Thoracic aorta (tissue), 2 donors: ENCODE results near the gene AUTS2. TPM values are rescaled to one million over a fixed set of nuclear protein-coding genes. Genes with fewer than 3 reads are reported as not detected.

Experiments used
- ATAC-seq: fragments of 150-250 bp; one replicate; pipeline ENCODE4 v1.8.0; 2017; ENCODE audit warnings: low read depth; ENCODE audit not compliant: insufficient number of reproducible peaks, low FRiP score
- DNase-seq: peaks from one replicate; pipeline ENCODE4 v3.0.0-alpha.2; 2020; ENCODE audit warnings: low spot score
- H3K27ac ChIP-seq, 2 donors: fragments of 200-600 bp; sonication (generic); 1 replicate in 1 of 2; 2 replicates in 1 of 2; pipeline ENCODE4 v1.5.1; 2016; ENCODE audit warnings: mild to moderate bottlenecking in 2 of 2, moderate library complexity in 2 of 2
- H3K27me3 ChIP-seq: fragments of 200-600 bp; sonication (generic); replicated peaks from 2 replicates; pipeline ENCODE4 v1.6.0; 2016; ENCODE audit warnings: mild to moderate bottlenecking; ENCODE audit not compliant: insufficient read depth
- H3K36me3 ChIP-seq: fragments of 200-600 bp; sonication (generic); one replicate; pipeline ENCODE4 v1.5.1; 2016
- H3K4me1 ChIP-seq, 2 donors: fragments of 200-600 bp; sonication (generic); 1 replicate in 1 of 2; 2 replicates in 1 of 2; pipeline versions ENCODE4 v1.5.1 to v1.6.0; 2016; ENCODE audit warnings: low read depth in 2 of 2, mild to moderate bottlenecking in 1 of 2; ENCODE audit not compliant: control insufficient read depth in 1 of 2
- H3K4me3 ChIP-seq: fragments of 200-600 bp; sonication (generic); 2 replicates; pipeline ENCODE4 v1.5.1; 2016; ENCODE audit warnings: mild to moderate bottlenecking
- H3K9me3 ChIP-seq: fragments of 200-600 bp; sonication (generic); 2 replicates; pipeline ENCODE4 v1.5.1; 2016
- total RNA-seq, 2 donors: library from RNA; depleted of rRNA; stranded (reverse); fragments of >200 nt; gene quantifications; one replicate each; pipeline versions ENCODE4 v1.1.0 to v1.2.3, GENCODE V29; 2016
- TF ChIP-seq, protein P1 (sequence below): fragments of 200-600 bp; sonication (generic); IDR thresholded peaks from one replicate; pipeline ENCODE4 v1.5.1; 2019; ENCODE audit warnings: antibody characterized with exemption

AUTS2 gene
- total RNA-seq, 2 donors from 2014 or later = 49.4 to 101 TPM

DNA sequence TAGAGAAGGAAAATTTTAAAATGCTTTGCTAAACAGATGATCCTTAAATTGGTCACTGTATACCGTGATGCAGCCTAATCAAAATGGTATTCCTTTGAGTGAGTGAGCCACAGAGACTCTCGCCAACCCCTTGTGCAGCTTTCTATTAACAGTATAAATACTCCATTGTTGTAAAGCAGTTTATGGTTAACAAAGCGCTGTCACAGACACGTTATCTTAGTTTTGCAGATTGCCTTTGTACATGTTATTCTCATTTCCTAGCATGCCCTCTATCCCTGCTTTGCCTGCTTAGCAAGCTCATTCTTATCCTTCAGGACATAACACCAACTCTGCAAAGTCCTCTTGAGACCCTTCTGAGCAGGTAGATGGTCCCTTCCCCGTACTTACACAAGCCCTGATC is 694.4 kb downstream of the AUTS2 start:
- Histone ChIP-seq H3K4me3 (no peak overlapping the region), H3K9me3 (no peaks in the 10 kb centered on the region), H3K4me1 (no peaks in the 10 kb centered on the region), H3K27ac (no peak overlapping the region), H3K27me3 (no peaks in the 10 kb centered on the region), H3K36me3 (no peaks in the 10 kb centered on the region)
- TF ChIP-seq, protein P1, sequence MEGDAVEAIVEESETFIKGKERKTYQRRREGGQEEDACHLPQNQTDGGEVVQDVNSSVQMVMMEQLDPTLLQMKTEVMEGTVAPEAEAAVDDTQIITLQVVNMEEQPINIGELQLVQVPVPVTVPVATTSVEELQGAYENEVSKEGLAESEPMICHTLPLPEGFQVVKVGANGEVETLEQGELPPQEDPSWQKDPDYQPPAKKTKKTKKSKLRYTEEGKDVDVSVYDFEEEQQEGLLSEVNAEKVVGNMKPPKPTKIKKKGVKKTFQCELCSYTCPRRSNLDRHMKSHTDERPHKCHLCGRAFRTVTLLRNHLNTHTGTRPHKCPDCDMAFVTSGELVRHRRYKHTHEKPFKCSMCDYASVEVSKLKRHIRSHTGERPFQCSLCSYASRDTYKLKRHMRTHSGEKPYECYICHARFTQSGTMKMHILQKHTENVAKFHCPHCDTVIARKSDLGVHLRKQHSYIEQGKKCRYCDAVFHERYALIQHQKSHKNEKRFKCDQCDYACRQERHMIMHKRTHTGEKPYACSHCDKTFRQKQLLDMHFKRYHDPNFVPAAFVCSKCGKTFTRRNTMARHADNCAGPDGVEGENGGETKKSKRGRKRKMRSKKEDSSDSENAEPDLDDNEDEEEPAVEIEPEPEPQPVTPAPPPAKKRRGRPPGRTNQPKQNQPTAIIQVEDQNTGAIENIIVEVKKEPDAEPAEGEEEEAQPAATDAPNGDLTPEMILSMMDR = no peak
- ATAC-seq (no peak), DNase-seq (no peak)

DNA sequence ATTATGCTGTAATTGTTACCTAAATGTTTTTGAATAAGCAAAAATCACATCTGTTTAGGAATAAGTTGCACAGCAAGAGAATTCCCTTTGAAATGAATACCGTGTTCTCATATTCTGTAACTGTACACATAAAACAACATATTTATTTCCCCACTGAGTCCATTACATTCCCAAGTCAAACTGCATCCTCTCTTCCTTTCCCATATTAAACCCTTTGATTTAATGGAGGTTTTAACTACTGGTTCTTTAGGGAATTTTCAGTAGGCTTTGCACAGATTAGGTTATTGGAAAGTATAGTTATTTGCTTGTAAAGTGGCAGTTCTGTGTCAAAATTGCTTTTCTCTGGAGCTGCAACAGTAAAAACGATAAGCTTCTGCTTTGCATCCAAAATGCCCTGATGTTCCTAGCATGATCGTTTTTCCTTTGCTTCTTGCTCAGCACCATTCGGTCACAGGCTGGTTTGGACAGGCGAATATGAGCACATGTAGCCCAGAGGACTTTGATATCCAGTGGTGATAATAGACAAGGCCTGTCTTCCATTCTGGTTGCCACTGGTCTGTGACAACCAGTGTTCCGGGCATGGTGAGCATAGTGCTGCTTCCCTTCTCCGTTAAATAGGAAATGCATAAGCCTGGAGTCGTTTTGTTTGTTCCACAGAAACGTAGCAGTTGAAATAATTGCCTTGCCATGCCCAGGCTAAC is 696.1 kb downstream of the AUTS2 start:
- Histone ChIP-seq H3K27ac (no peak overlapping the region), H3K36me3 (no peaks in the 10 kb centered on the region), H3K9me3 (no peaks in the 10 kb centered on the region), H3K4me1 (no peaks in the 10 kb centered on the region), H3K27me3 (no peaks in the 10 kb centered on the region), H3K4me3 (no peak overlapping the region)
- no peak for ATAC-seq
- TF ChIP-seq, protein P1 = no peak
- no peak for DNase-seq

- H3K27ac ChIP-seq = no peak overlapping the region
- no peaks in the 10 kb centered on the region for H3K4me1 ChIP-seq
- no peaks in the 10 kb centered on the region for H3K27me3 ChIP-seq
- no peaks in the 10 kb centered on the region for H3K36me3 ChIP-seq
- H3K9me3 ChIP-seq = no peaks in the 10 kb centered on the region
- no peak for DNase-seq
- no peak overlapping the region for H3K4me3 ChIP-seq
- TF ChIP-seq, protein P1 = no peak
- ATAC-seq = no peak
These were observed 700.7 kb downstream of the AUTS2 start for GRCh38 chr7:70298780-70299471.

GRCh38 chr7:70299472-70299807 is 701.2 kb downstream of the AUTS2 start:
- Histone ChIP-seq H3K27ac (no peak overlapping the region), H3K4me3 (no peak overlapping the region), H3K4me1 (no peaks in the 10 kb centered on the region), H3K9me3 (no peaks in the 10 kb centered on the region), H3K36me3 (no peaks in the 10 kb centered on the region), H3K27me3 (no peaks in the 10 kb centered on the region)
- ATAC-seq = no peak
- DNase-seq = no peak
- TF ChIP-seq, protein P1 = no peak

DNA sequence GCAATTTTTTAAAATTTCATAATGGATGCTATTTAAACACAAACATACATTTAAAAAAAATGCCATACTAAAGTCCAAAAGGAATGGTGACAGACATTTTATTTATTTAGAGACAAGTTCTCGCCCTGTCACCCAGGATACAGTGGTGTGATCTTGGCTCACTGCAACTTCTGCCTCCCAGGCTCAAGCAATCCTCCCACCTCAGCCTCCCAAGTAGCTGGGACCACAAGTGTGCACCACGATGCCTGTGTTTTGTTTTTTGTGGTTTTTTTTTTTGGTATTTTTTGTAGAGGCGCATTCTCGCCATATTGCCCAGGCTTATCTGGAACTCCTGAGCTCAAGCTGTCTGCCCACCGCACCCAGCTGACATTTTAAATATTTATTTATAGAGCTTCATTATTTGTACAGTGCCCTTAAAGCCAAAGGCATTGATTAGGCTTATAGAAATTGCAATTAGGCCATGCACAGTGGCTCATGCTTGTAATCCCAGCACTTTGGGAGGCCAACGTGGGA is 703.5 kb downstream of the AUTS2 start:
- ATAC-seq = no peak
- no peak overlapping the region for H3K4me3 ChIP-seq
- no peak for DNase-seq

More for the DNA sequence above, 703.5 kb downstream of the AUTS2 start:
- no peaks in the 10 kb centered on the region for H3K27me3 ChIP-seq
- H3K27ac ChIP-seq = no peak overlapping the region
- TF ChIP-seq, protein P1 = no peak
- no peaks in the 10 kb centered on the region for H3K9me3 ChIP-seq
- no peaks in the 10 kb centered on the region for H3K4me1 ChIP-seq
- no peaks in the 10 kb centered on the region for H3K36me3 ChIP-seq
